HG03064 (cell line): ENCODE data around the gene EEA1.
"Not testable (repeated sequence)": the region's sequence is repeated elsewhere in the genome, so short reads cannot be mapped to it uniquely, and the experiment has no call there.

Experiments used
- ATAC-seq: cut with Tn5 transposase; IDR thresholded peaks from one replicate; pipeline ENCODE4 v1.9.1; 2021; ENCODE audit warnings: low read depth; ENCODE audit not compliant: unreplicated experiment

EEA1 gene

GRCh38 chr12:92928962-92929915 lies at the start of gene EEA1:
Gene EEA1 (minus strand): TSS chr12:92929295. CDS start chr12:92929066, 229 bp downstream.
- peak; percentile 78 for ATAC-seq

GRCh38 chr12:92978607-92979006 lies 49.5 kb upstream of the EEA1 start:
- no peak for ATAC-seq

- no peak for ATAC-seq
These were observed 48.2 kb upstream of the EEA1 start for GRCh38 chr12:92977326-92977725.

DNA sequence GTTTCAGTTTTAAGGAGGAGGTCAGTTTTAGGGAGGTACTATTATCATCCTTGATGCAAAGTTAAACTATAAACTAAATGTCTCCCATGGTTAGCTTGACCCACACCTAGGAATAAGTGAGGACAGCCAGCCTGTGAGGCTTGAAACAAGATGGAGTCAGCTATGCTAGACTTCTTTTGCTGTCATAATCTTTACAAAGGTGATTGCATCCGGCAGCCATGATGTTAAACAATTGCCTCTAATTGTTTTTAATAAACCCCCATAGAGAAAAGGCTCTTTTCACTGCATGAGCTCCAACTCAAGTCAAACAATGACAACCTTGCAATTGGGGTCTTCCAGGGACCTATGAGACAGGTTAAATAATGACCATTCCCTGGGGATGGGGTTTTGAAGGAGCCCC lies 45.7 kb upstream of the EEA1 start:
- no peak for ATAC-seq

DNA sequence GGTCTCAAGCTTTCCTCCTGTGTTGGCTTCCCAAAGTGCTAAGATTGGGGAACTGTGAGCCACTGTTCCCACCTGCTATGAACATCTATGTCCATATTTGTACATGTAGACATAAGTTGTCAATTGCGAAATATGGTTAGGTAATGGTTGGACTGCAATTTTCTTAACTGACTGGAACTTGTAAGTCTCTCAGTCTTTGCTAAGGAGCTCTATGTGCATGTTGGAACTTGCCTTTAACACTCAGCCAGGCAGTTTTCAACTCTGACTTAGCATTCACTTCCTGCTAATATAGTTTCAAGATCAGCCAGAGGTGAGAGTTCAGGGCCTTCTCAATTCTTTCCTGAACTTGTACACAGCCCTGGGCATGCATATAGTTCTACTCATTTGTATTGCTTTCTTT lies 44.5 kb upstream of the EEA1 start:
- ATAC-seq: peak; percentile 38

DNA sequence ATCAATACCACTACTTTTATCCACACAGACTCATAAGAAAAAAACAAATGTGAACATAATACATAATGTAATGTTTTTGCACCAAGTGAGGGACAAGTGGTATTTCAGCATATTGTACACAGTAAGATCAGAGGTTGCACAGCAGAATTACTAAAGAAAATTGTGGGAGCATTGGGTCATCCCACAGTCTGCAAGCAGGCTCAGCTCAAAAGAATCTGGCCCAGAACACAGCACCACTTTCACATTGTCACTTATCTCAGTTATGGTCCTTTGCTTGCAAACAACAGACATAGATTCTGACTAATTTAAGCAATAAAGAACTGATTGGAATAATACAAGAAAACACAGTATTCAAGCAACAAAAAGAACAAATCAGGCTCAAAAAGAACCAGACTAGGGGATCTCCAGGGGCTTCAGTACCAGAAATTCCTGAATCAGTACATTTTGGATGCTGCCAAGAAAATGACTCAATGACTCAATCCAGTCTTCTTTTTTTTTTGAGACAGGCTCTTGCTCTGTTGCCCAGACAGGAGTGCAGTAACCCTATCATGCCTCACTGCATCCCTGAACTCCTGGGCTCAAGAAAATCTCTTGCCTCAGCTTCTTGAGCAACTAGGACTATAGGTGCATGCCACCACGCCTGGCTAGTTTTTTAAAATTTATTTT lies 42.9 kb upstream of the EEA1 start:
- no peak for ATAC-seq

DNA sequence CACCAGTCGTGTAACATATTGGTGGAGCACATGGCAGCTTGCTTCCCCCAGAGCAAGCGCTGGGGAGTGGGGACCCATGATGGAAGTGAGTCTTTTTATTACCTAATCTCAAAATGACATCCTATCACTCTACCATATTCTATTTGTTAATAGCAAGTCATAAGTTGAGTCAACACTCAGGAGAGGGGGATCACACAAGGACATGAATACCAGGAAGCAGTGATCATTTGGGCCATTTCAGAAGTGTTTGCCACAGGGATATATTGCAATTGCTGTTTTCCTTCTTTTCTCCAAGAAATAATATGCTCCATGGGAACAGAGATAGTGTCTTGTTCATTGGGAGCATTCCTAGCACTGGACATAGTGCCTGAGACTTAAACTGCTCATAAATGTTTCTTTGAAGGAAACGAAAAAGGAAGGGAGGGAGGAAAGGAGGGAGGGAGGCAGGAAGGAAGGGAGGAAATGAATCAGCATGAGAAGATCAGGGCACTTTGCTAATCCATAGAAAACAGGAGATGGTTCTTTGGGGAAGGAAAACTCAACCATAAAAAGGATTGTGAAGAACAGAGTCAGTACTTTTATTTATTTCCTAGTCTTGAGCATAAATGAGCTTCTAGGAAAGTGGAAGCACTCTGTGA lies 39.2 kb upstream of the EEA1 start:
- ATAC-seq: no peak

GRCh38 chr12:92964378-92964777 lies 35.3 kb upstream of the EEA1 start:
- not testable (repeated sequence) for ATAC-seq

DNA sequence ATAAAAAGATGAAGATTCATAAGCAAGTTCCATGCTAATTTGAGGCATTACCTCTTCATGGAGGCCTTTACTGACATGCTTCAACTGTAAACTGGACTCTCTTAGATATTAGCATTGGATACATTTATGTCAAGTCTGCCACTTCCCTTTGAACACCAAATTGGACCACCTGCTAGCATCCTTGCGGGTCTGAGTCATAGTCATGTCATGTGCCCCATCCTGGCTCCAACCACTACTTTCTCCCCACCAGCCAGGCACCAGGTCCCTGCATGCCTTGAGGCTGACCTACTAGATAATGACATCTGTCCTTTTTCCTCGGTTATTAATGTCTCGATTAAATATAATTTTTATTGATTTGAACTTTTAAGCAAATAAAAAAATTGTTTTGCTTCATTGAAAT lies 32.9 kb upstream of the EEA1 start:
- ATAC-seq: no peak

DNA sequence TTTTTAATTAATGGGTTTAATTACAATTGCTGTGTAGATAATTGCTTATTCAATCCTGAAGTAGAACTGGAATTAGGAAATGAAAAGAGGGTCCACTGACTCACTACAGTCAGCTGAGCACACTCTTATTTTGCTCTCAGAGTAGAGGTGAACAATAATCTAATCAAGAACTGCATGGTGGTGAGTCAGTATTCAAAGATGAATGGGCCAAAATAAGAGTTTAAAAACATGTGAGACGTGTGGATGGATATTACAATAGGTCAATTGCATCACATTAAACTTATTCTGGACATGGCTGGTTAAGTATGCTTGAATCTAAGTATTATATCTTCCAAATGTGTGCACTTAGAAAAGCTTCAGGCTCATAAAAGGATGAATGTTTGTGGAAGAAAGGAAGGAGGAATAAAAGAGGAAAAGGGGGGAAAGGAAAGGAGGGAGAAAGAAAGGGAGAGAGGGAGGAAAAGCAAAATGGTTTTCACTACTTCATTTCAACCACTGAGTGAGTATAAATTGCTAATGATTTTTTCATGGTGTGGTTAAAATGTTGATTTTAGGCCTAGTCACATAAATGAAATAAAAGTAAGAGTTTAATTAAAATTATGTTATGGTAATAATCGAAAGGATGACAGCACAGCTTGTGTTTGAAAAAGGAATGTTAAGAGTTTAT lies 27.0 kb upstream of the EEA1 start:
- no peak for ATAC-seq

GRCh38 chr12:92953747-92954146 lies 24.7 kb upstream of the EEA1 start:
- no peak for ATAC-seq

- no peak for ATAC-seq
These were observed 23.3 kb upstream of the EEA1 start for GRCh38 chr12:92952394-92952793.

DNA sequence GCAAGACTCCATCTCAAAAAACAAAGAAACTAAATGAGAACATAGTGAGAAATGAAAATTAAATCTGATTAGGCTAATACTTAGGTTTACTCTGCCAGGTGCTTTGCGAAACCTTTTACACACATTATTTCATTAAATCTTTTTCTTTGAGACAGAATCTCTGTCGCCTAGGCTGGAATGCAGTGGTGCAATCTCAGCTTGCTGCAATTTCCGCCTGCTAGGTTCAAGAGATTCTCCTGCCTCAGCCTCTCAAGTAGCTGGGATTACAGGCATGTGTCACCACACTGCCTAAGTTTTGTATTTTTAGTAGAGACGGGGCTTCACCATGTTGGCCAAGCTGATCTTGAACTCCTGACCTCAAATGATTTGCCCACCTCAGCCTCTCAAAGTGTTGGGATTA lies 21.9 kb upstream of the EEA1 start:
- ATAC-seq: no peak

DNA sequence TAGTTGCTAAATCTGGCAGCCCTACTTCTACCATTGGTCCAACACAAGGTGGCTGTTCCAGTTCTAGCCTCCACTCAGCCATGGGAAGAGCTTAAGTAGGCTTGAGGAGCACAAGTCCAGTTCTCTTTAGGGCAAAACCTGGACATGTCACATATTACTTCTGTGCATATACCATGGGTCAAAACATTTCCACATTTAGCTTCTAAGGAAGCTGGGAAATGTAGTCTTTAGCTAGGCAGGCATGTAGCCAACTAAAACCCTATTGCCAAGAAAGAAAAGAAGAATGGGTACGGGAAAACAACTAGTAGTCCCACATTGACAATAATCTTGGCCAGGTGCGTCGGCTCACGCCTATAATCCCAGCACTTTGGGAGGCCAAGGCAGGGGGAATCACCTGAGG lies 20.9 kb upstream of the EEA1 start:
- ATAC-seq: no peak

DNA sequence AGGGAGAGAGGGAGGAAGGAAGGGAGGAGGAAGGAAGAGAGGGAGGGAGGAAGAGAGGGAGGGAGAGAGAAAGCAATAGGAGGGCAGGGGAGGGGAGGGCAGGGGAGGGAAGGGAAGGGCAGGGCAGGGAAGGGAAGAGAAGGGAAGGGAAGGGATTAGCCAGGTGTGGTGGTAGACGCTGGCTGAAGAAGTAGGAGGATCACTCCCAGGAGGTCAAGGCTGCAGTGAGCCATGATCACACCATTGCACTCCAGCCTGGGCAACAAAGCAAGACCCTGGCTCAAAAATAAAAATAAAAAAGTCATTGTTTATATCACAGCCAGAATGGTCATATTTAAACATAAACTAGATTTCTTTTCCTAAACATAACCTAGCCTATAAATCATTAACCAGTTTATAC lies 20.4 kb upstream of the EEA1 start:
- no peak for ATAC-seq

GRCh38 chr12:92947589-92948215 lies 18.6 kb upstream of the EEA1 start:
- ATAC-seq: no peak

GRCh38 chr12:92945659-92946220 lies 16.6 kb upstream of the EEA1 start:
- no peak for ATAC-seq

DNA sequence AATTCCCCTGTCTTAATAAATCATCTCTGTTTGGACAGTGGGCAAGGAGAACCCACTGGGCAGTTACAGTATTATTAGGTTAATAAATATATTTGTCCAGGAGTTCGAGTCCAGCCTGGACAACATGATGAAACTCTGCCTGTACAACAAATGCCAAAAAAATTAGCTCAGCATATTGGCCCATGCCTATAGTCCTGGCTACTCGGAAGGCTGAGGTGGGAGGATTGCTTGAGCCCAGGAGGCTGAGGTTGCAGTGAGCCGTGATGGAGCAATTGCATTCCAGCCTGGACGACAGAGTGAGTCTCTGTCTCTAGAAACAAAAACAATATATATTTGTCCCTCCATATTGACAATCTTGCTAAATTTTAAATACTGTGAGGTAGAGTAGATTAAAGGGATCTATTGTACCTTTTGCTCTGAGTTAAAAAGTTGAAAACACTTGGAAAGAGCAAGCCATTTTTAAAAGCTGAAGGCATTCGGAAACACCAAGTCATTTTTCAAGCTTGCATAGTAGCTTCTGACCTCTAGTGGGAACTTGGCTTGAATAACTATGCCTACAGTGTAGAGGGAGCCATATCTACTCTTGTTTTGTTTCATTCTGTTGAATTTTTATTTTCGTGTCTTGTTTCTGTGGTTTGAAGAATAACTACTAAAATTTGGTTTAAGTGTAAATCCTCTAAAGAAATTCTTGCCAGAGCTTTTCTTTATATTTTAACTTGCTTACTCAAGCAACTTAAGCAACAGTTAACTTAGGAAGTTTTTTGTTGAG lies 14.6 kb upstream of the EEA1 start:
- no peak for ATAC-seq

GRCh38 chr12:92942905-92943304 lies 13.8 kb upstream of the EEA1 start:
- no peak for ATAC-seq
